MV-4-11 (cell line): Measurements from ENCODE around the gene FLT4.
A peak's percentile ranks its signal among the peaks of the same experiment; 100 is the strongest.
"Not testable (repeated sequence)": the region's sequence is repeated elsewhere in the genome, so short reads cannot be mapped to it uniquely, and the experiment has no call there.

ENCODE experiments used
- DNase-seq: peaks from one replicate; lab custom pipeline; 2025; lab: John Stamatoyannopoulos, UW

The FLT4 gene

DNA sequence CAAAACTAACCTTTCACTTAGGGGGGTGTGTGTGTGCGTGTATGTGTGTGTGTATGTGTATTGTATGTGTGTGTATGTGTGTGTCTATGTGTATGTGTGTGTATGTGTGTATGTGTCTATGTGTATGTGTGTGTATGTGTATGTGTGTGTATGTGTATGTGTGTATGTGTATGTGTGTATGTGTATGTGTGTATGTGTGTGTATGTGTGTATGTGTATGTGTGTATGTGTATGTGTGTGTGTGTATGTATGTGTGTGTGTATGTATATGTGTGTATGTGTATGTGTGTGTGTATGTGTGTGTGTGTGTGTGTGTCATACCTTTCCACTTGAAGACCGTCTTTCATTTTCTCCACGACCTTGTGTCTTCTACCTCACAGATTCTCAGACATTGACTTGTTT, 20.8 kb upstream of the FLT4 start:
- DNase-seq = no peak

DNA sequence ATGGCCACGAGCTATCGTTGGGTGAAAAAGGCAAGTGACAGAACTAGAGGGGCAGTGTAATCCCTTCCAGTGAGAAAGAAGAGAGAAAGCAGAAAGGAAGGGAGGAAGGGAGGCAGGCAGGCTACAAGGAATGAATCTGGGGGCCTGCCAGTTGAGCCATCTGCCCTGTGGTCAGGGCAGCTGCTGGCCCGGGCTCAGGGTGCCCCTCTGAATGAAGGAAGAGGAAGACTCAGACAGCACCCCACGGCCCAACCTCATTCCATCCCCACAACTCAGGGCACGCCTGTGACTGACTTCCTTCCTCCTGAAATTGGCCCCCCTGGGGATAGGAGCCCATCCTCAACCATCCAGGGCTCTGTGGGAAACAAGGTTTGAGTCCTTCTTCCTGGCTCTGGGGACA, 20.3 kb upstream of the FLT4 start:
- DNase-seq = peak; percentile 62

DNA sequence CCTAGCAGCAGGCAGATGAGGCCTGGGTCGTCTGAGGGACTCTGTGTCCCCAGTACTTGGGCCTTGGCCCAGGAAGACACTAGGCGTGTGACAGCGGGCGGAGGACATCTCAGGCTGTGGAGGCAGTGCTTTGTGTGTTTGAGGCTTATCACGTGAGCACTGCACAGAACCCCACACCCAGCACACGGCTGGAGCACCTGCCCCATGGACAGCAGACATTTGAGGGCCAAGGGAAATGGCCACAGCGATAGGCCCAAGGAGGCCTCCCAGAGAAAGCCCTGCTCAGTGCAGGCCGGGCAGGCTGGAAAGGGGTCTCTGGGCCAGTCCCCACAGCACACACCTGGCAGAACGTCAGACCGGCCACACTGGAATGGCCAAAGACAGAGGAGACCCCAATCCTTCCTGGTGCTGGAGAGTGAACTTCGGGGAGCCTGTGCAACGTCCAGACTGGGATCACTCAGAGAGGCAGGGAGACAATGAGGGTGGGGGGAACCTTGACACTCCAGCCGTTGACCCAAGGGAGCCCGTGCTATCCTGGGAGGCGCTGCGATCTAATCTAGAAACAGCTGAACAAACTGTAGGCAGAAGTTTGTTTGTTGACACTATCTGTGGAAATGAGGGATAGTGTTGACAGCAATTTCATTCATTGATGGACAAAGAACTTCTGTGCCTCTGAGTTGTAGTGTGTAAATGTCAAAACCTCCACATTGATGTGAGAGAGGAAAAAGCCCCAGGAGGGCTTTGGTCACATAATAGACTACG, 19.6 kb upstream of the FLT4 start:
- no peak for DNase-seq

DNA sequence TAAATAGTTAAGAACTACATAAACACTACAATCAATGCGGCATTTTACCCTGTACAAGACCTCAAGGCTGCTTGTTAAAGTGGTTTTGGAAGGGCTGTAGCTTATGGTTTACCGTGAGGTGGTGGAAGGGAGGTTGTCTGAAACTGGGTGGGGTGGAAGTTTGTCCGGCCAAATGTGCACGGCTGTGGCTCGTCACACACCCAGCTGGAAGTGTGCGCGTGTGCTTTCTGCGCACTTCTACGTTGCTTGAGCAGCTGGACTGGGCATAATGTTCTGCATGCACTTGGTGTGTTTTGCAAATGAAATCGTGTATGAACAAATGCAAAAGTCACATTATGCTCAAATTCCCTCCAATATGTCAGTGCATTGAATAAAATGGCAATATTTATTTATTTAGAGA, 17.4 kb upstream of the FLT4 start:
- no peak for DNase-seq

DNA sequence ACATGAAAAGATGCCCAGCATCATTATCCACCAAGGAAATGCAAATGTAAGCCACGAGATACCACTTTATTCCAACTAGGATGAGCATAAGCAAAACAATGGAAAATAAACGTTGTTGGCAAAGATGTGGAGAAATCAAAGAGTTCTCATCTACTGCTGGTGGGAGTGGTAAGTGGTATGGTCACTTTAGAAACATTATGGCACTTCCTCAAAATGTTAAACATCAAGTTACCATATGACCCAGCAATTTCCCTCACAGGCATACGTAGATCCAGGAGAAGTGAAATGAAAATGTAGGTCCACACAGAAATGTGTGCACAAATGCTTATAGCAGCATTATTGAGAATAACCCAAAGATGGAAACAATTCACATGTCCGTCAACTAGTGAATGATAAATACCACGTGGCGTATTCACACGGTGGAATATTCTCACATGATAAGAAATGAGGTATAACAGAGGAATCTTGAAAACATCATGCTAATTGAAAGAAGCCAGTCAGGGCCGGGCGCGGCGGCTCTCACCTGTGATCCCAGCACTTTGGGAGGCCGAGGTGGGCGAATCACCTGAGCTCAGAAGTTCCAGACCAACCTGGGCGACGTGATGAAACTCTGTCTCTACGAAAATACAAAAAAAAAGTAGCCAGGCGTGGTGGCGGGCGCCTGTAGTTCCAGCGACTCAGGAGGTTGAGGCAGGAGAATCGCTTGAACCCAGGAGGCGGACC, 16.4 kb upstream of the FLT4 start:
- peak; percentile 64 for DNase-seq

DNA sequence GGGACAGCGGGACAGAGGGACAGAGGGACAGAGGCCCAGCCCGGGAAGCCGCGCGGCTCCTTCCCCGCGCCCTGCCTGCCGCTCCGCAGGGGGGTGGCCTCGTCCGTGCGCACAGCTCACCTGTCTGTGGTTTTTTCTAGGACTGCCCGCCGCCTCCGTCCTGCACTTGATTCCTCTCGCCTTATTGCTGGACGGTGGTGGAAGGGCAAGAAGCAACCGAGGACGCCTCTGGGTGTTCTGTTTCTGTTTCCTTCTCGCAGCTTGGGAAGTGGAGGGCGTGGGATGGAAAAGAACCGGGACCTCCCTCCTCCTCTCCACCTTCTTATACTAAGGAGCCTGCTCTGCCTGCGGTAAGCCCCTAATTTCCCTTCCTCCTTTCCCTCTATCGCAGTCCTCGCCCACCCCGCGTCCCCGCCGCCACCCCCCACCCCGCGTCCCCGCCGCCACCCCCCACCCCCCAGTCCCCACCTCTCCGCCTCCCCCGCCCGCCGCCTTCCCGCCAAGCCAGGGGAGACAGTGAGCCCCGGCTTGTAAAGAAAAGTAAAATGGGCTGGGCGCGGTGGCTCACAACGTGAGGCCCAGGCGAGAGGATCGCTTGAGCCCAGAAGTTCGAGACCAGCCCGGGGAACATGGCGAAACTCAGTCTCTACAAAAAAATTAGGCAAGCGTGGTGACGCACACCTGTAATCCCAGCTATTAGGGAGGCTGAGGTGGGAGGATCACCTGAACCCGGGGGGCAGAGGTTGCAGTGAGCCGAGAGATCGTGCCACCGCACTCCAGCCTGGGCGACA, 9.6 kb upstream of the FLT4 start:
- no peak for DNase-seq

DNA sequence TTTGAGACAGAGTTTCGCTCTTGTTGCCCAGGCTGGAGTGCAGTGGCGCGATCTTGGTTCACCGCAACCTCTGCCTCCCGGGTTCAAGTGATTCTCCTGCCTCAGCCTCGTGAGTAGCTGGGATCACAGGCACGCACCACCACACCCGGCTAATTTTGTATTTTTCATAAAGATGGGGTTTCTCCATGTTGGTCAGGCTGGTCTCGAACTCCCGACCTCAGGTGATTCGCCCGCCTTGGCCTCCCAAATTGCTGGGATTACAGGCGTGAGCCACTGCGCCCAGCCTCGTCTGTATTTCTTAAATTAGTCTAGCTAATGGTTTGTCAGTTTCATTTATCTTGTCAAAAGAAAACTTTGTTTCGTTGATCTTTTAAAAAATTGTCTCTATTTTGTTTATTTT, 5.8 kb upstream of the FLT4 start:
- DNase-seq = not testable (repeated sequence)

DNA sequence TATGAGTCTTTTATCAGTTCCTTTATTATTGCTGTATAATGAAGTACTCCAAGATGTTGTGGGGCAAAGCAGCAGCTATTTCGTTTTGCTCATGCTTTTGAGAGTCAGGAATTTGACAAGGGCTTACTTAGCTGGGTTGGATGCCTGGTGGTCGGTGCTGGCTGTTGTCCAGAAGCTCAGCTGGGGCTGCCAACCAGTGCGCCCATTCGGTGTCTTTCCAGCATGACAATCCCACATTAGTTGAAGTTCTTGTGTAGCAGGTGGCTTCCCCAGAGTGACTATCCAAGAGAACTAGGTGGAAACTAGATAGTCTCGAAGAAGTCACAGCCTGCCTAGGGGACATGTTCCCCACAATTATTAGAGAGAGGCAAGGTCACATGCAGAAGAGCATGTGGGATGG, 3.4 kb upstream of the FLT4 start:
- no peak for DNase-seq

DNA sequence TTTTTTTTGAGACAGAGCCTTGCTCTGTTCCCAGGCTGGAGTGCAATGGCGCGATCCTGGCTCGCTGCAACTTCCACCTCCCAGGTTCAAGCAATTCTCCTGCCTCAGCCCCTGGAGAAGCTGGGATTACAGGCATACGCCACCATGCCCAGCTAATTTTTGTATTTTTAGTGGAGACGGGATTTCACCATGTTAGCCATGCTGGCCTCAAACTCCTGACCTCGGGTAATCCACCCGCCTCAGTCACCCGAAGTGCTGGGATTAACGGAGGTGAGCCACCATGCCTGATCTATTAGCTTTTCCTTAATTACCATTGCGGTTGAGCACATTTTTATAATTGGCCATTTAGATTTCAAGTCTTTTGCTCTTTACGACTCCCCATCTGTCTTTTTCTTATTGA, 2.9 kb upstream of the FLT4 start:
- DNase-seq = no peak

DNA sequence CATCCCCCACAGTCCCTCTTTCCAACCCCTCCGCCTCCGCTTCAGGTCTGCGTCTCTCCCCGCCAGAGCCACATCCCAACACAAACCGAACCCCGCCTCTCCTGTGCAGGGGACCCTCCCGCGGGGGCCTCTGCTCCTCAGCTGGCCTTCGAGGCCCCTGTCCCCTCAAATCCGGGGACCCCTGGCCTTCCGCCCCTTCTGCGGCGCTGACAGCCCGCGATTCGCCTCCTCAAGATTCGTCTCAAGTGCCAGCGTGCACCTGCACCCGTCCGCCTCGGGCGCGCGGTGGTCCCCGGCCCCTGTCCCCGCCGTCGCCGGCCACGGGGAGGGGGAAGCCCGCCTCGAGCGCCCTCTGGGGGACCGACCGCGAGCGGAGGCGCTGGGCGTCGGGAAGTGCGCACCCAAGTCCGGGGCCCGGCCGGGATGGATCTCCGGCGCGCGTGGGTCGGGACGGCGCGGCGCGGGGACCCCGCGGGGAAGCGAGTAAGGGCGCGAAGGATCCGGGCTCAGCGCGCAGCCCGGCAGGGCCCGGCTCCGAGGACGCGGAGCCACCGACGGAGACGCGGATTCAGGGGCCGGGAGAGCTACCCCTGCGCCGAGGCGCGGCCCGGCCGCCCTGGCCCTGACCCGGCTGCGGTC, 623 bp downstream of the FLT4 start:
- DNase-seq = no peak

DNA sequence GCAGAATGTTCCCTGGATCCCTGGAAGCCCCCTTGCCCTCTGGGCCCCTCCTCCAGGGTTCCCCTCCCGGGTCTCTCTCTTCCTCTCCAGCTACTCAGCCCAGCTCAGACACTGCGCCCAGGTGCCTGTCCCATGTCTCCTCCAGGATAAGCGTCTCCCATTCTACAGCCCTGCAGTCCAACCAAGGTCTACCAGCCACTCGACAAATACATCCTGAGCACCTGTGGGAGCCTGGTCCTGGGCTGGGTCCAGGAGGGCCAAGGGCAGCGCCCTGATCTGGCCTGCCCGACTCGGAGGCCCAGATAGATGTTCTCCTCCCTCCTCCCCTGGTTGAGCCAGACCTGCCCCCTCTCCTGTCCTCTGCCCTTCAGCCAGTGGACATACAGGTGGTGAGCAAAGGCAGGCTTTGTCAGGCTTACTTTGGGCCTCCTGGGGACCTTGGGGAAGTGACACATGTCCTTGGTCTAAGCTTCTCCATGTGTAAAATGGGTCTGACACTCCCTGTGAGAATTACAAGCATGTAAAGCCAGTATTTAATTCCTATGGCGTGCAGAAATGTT, 1.4 kb downstream of the FLT4 start:
- DNase-seq = no peak

DNA sequence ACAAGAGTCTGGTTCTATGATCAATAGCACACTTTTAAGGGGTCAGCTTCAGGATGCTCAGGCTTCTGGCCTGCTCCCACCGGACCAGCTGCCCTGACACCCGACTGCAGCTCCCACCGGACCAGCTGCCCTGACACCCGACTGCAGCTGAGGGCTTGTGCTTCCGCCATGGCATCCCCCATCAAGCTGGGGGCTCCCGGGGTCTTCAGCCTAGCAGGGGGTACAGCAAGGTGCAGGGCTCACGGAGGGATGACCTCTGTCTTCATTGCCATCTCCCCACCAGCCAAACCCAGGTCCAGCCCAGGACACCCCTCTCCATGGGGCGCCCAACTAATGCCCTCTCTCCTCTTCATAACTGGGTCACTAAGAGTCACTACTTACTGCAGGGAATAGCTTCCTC, 1.9 kb downstream of the FLT4 start:
- DNase-seq = no peak

DNA sequence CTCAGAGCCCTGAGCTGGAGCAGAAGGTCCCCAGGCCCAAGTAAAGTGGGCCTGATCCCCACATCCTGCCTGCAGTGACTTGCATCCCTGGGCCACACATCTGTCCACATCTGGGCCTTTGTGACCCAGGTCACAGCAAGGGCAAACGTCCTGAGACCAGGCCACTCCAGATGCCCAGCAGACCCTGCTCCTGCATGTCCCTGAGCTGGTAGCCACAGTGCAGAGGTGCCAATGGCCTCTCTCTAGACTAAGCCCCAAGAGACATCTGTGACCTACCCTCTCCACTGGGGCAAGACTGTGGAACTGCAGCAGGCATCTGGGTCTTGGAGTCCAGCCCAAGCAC, 2.5 kb downstream of the FLT4 start:
- no peak for DNase-seq

DNA sequence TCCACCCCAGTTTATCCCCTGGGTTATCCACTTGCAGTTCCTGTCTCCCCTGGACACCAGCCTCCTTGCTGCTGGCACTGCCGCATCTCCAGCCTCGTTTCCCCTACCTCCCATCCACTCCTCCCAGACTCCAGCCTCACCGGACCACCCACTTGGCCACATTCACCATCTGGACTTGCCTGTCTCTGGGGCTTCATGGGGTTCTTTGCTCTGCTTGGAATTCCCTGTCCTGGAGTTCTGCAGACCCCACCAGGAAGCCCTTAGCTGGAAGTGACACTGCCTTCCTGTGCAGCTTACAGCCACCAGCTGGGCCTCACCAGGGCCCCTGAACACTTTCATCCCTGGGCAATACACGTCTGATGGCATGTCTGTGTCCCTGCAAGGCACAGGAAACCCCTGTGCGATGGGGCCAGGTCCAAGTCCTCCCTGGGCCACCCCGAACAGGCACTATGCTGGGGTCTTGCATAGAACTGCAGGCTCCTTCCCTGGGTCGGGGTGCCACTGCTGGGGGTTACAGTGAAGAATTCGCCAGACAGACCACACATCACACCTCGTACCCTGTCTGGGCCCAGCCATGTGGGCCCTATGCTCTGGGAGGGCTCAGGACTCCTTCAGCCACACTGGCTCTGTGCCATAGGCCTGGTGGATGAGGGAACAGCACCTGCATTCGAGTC, 3.0 kb downstream of the FLT4 start:
- no peak for DNase-seq

DNA sequence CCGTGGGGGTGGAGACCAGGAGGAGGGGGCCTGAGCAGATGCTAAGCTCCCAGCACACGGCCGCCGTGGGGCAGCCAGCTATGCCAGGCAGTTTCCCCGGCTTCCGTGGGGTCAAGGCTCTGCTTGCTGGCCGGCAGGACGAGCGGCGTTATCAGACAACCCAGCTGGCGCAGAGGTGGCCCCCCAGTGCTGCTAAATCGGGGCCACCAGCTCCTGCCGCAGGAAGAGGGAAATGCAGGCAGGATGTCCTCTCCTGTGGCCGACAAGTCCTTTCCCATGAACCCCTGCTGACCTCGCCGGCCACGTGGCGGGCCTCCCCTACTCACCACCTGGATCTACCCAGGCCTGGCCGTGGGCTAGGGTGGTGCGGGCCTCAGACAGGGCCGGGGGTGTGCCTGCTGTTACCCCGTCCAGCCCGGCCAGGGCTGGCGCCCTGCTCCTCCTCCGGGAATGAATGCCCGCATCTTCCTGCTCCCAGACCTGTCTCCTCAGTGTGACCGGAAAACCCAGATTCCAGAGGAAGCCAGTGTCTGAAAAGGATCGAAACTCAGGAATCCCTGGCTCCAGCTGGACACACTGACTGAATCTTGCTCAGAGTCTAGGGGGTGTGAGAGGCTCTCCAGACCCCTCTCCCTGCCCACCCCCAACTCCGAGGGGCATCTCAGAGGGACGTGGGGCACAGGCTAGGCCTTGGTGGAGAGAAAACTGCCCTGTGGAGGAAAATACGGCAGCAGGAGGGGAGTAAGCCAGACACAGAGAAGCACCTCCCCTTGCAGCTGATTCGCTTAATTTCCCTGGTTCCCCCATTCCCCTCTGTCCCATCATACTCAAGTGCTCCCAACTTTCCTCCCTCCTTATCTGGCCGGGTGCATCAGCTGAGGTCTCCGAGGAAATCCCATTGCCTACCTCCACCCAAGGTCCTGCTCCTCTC, 3.9 kb downstream of the FLT4 start:
- DNase-seq = no peak

DNA sequence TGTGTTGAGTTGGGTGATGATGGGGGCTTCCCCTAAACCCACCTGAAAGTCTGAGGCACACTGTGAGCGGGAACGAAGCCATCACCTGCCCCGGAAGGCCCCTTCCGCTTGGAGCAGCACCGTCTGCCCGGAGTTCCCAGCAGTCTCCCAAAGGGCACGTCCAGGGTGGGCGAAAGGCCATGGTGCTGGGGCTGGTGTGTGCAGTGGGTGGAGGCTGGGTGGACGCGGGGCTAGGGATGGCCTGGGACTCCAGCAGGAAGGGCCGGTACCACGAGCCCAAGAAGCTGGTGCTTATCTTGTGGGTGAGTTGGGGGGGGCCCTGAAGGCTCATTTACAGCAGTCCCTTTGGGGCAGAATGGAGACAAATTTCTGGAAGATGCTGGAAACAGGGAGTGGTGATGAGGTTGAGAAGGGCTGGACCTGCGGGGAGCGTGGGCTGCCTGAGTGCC, 4.6 kb downstream of the FLT4 start:
- DNase-seq = no peak

DNA sequence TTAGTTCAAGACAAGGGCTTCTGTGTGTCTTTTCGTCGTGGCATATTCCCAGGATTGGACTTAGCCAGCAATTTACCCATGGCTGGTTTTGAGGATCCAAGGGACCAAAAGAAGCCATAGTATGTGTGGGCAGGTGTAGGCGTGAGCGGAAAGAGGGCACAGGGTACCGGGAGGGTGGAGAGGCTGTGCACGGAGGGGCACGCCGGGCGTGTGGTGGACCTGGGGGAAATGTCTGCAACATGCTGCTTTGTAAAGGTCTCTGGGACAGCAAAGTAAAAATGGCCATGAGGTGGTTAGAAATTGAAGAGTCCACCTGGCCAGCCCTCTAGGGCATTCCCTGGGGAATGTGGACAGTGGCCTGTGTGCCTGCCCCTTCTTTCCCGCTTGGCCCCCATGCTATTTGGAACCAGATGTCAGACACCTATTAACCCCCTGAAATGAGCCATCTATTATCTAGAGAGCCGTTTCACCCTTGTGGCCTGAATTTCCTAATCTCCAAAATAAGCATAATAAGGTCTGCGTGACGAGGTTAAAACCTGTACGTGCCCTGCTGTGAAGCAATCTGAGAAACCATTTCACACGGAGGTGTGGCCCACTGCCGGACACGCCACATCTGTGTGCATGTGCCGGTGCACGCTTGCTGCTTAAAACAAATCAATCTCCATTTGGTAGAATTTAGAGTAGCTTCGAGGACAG, 5.1 kb downstream of the FLT4 start:
- DNase-seq = no peak

DNA sequence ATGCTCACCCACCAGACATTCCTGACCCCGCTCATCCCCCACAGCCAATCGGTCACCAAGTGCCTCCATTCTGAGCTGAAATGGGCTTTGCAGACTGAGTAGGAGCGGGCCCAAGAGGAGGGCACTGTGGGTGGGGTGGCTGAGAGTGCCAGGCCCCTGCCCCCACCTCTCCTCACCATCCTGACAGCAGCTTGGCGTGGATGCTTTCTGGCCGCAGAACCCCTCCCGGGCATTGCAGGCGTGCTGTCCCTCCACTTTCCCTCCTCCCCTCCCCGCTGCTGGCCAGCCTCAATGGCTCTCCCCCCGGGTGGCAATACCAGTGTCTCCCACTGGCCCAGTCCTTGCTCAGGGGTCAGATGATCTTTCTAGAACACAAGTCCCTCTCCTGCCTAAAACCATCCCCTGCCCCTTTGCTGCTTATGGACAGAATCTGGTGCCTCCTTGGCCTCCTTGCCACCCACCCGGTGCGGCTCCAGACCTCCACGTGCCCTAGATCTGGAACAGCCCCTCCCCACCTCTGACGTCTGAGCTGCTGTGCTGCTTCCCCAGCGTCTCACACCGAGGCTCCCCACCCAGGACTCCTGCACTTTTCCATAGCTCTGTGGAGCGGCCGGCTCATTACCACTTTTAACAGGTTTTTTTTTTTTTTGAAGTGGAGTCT, 6.1 kb downstream of the FLT4 start:
- DNase-seq = no peak

DNA sequence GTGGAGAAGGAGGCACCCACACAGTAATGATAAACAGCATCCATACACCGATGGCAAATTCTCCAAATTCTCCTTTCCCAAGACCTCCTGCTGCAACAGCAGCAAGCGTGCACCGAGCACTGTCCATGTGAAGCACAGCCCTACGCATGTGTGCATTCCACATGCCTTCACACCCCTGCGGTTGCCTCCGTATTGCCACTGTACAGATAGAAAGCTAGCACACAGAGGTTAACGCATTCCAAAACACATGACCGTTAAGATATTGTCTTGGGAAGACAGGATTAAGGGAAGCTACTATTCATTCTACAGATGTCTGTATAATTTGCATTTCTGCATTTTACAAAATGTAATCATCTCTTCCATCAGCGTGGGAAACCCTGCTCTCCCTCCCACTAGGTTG, 6.6 kb downstream of the FLT4 start:
- no peak for DNase-seq
